ENCODE results near the gene SYCN.

The SYCN gene

GRCh38 chr19:39174558-39175544, 29.2 kb downstream of the SYCN start:
- no peak overlapping the region for H3K4me3 ChIP-seq (ENCODE audit: low read length)
- no peak for TF ChIP-seq ZNF274 (IDR thresholded peaks at IDR 0.05; ENCODE audit: low read depth, low read length)

DNA sequence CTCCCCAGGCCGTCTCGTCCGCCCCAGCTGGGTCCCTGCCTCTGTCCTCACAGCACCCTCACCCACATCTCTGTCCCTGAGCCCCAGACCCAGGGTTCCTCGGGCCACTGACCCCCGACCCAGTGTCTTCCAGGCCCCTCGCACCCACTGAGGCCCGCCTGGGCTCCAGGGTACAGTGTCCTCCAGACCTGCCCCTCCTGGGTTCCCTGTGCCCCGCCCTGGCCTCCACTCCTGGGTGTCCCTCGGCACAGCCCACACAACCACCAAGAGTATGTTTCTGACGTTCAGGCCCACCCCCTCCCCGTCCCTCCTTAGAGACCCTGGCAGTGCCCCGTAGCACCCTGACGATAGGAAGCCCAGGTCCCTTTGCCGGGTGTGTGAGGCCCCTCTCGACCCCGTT, 29.9 kb downstream of the SYCN start:
- H3K4me3 ChIP-seq (ENCODE audit: low read length), result no peak overlapping the region
- no peak for TF ChIP-seq ZNF274 (IDR thresholded peaks at IDR 0.05; ENCODE audit: low read depth, low read length)

DNA sequence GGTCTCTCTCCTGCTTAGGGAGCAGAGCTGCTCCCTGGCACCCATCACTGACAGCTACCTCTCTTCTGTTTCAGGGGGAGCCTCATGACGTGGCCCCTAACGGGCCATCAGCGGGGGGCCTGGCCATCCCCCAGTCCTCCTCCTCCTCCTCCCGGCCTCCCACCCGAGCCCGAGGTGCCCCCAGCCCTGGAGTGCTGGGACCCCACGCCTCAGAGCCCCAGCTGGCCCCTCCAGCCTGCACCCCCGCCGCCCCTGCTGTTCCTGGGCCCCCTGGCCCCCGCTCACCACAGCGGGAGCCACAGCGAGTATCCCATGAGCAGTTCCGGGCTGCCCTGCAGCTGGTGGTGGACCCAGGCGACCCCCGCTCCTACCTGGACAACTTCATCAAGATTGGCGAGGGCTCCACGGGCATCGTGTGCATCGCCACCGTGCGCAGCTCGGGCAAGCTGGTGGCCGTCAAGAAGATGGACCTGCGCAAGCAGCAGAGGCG, 30.5 kb downstream of the SYCN start:
- H3K4me3 ChIP-seq (ENCODE audit: low read length), result no peak overlapping the region

DNA sequence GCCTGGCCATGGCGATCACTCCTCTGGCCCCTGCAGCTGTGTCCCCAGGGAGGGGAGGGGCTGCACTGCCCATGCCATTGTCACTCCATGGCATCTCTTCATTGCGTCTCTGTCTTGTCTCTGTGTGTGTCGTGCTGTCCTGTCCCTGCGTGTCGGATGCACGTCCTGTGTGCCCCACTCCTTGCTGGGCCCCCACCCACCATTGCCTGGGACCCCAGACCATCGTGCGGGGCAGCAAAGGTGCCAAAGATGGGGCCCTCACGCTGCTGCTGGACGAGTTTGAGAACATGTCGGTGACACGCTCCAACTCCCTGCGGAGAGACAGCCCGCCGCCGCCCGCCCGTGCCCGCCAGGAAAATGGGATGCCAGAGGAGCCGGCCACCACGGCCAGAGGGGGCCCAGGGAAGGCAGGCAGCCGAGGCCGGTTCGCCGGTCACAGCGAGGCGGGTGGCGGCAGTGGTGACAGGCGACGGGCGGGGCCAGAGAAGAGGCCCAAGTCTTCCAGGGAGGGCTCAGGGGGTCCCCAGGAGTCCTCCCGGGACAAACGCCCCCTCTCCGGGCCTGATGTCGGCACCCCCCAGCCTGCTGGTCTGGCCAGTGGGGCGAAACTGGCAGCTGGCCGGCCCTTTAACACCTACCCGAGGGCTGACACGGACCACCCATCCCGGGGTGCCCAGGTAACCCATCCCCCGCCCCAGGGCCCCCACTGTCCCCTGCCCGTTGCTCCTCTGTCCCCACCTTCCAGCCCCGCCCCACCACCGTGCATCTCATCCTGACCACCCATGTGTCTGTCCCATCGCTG, 31.2 kb downstream of the SYCN start:
- TF ChIP-seq ZNF274 (IDR thresholded peaks at IDR 0.05; ENCODE audit: low read depth, low read length), result no peak
- H3K4me3 ChIP-seq (ENCODE audit: low read length), result no peak overlapping the region

More for the DNA sequence above, 30.5 kb downstream of the SYCN start:
- no peak for TF ChIP-seq ZNF274 (IDR thresholded peaks at IDR 0.05; ENCODE audit: low read depth, low read length)

DNA sequence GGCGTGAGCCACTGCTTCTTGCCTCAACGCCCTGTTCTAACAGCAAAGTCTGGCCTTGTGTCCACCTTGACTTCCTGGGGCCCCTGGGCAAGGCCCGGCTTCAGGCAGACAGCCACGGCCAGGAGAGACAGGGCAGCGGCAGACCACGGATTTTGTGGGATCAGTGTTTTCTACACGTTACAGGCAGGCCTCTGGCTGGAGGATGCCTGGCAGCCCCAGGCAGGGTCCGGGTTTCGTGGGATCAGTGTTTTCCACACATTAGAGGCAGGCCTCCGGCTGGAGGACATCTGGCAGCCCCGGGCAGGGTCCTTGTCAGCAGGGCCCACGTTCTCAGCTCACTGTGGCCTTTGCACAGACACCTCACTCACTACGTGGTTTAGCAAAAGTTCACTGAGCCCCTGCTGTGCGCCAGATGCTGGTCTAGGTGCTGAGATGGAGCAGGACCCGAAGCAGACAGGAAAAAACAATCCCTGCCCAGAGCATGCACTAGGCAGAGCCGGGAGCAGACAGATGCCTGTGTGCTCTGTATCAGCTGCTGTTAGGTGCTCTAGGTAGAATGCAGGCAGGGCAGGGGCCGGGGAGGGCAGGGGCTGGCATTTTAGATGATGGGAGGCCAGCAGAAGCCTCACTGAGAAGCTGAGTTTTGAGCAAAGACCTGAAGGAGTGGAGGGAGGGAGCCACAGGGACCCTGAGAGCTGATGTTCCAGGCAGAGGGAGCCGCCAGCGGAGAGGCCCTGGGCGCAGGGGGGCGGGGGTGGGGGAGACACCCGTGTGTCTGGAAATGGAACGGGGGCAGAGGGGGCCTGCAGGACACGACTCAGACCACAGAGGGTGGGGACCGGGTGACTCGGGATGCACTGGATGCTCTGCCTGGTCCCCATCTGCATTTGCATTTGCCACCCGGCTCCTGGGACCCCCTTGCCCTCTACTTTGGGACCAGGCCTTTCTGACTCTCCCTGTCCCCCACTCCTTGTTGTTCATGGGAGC, 32.3 kb downstream of the SYCN start:
- no peak for TF ChIP-seq ZNF274 (IDR thresholded peaks at IDR 0.05; ENCODE audit: low read depth, low read length)
- H3K4me3 ChIP-seq (ENCODE audit: low read length), result no peak overlapping the region

- no peak overlapping the region for H3K4me3 ChIP-seq (ENCODE audit: low read length)
- TF ChIP-seq ZNF274 (IDR thresholded peaks at IDR 0.05; ENCODE audit: low read depth, low read length), result no peak
Measured at GRCh38 chr19:39170386-39171231, 33.5 kb downstream of the SYCN start.

- no peak overlapping the region for H3K4me3 ChIP-seq (ENCODE audit: low read length)
- TF ChIP-seq ZNF274 (IDR thresholded peaks at IDR 0.05; ENCODE audit: low read depth, low read length), result no peak
Measured at GRCh38 chr19:39169143-39169810, 34.8 kb downstream of the SYCN start.

DNA sequence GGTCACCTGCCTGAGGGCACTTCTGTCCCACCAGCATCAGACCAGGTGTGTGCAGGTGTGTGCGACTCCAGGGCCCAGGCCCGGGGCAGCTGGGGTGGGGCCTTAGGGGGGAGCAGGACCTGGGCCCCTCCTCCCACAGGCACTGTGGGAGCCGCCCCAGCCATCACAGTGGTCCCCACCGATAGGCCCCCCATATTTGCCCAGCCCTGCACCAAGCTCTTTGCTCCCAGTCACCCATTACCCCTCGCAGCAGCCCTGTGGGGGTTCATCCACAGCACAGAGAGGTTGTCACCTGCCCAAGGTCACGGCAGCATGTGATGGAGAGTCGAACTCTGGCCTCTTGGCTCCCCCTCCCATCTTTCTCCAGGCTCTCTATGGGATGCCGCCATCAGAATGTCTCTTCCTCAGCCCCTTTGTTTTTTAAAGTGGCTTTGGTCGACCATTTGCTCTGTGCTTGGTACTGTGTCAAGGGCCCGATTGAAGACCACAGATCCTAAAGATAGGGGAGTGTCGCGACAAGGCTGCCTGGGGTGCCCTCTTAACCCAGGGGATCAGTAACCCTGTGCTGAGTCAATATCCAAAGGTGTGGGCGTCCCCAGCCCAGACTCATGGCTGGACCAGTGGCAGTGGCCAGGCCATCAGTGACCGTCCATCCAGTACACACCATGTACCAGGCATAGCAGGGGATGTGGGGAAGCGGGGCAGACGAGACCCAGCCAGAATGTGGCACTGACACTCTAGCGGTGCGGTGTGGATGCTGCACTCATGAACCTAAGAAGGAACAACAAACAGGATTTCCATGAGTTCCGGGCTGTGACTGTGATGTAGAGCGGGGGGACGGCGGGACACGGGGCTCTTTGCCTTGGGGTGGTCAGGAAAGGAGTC, 35.6 kb downstream of the SYCN start:
- H3K4me3 ChIP-seq (ENCODE audit: low read length), result no peak overlapping the region

DNA sequence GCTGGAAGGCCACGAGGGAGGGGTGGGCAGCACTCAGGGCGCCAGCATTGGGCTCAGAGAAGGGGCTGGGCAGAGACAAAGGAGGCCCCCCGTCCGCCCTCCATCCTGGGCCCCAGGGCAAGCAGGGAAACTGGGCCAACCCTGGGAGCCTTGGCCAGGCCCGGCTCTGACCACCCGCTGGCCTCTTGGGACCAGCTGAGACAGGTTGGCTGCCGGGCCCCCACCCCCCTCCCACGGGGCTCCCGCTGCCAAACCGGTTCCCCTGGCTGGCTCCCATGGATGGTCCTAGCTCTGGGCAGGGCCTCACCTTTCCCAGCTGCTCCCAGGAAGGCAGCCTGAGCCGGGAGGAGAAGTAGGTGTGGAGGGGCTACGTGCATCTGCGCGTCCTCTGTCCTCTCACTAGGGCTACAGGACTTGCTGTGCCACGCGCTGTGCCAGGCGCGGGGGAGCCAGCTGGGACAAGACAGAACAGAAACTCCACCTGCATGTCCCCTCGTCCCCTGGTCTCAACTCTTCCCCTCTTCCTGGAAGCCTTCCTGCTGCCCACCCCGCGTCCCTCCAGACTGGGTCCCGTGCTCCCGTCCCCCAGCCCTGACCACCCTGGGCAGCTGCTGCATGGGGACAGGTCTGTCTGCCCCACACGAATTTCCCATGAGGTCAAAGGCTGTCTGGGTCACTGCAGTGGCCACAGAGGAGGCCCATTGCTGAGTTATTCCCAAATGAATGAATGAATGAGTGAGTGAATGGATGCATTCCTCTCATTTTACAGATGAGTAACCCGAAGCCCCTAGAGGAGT, 36.4 kb downstream of the SYCN start:
- H3K4me3 ChIP-seq (ENCODE audit: low read length), result no peak overlapping the region

More for the DNA sequence above, 35.6 kb downstream of the SYCN start:
- no peak for TF ChIP-seq ZNF274 (IDR thresholded peaks at IDR 0.05; ENCODE audit: low read depth, low read length)

DNA sequence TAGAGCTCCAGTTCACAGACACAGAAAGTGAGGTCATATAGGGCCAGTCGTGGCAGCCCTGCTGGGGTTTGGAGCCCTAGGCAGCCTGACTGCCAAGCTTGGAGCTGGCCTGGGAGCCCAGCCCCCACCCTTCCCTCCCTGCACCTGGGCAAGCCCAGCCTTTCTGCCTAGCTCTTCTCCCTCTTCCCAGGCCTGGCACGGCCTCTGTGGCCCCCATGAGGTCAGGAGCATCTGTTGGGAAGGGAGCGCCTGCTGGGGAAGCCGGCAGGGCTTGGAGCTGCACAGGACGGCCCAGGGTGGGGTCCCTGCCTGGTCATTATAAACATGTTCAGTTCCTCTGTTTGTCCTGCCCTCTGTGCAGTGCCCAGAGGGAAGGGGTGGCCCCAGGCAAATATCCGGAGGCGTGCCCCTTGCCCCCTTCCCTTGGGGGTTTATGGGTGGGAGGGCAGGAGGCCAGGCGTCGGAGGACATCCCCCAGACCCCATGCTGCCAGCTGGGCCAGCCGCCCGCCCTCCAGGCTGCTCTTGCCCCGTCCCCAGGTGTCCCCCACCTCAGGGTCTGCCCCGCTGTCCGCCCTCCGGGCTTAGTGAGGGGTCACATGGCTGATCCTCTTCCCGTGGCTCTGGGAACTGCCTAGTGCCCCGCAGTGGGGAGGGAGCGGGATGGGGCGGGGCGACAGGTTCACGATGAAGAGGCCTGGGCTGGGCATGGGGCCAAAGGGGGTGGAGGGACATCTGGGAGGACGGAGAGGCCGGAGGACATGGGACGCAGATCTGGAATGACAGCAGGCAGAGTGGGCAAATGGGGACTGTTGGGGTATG, 37.3 kb downstream of the SYCN start:
- TF ChIP-seq ZNF274 (IDR thresholded peaks at IDR 0.05; ENCODE audit: low read depth, low read length), result no peak
- no peak overlapping the region for H3K4me3 ChIP-seq (ENCODE audit: low read length)

More for the DNA sequence above, 36.4 kb downstream of the SYCN start:
- TF ChIP-seq ZNF274 (IDR thresholded peaks at IDR 0.05; ENCODE audit: low read depth, low read length), result no peak

All from GM08714 (cell line).